Fibroblast of upper back skin (primary cell): ENCODE data around the gene WDR18.
"Not testable (repeated sequence)": the region's sequence is repeated elsewhere in the genome, so short reads cannot be mapped to it uniquely, and the experiment has no call there.

ENCODE experiments used
- DNase-seq: peaks from one replicate; pipeline ENCODE4 v3.0.0-alpha.2; 2013

WDR18 gene

GRCh38 chr19:1023883-1024188 lies 39.7 kb downstream of the WDR18 start:
- DNase-seq = not testable (repeated sequence)

DNA sequence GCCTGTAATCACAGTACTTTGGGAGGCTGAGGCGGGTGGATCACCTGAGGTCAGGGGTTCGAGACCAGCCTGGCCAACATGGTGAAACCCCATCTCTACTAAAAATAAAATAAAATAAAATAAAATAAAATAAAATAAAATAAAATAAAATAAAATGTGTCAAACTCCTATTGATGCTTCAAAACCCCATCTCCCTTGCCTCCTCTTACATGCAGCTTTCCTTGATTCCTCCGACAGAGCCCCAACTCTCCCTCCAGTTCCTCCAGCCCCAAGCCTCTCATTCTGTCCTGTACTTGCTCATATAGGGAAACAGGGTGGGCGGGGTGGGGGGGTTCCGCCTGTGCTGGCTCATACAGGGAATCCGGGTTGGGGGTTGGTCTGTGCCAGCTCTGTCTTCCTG lies 40.9 kb downstream of the WDR18 start:
- not testable (repeated sequence) for DNase-seq

GRCh38 chr19:1025960-1026782 lies 42.0 kb downstream of the WDR18 start, which contains the start of gene CNN2:
Gene CNN2, plus strand, starts transcription at chr19:1026608. Its CDS starts 54 bp downstream, at chr19:1026662.
- DNase-seq = peak; percentile 82

DNA sequence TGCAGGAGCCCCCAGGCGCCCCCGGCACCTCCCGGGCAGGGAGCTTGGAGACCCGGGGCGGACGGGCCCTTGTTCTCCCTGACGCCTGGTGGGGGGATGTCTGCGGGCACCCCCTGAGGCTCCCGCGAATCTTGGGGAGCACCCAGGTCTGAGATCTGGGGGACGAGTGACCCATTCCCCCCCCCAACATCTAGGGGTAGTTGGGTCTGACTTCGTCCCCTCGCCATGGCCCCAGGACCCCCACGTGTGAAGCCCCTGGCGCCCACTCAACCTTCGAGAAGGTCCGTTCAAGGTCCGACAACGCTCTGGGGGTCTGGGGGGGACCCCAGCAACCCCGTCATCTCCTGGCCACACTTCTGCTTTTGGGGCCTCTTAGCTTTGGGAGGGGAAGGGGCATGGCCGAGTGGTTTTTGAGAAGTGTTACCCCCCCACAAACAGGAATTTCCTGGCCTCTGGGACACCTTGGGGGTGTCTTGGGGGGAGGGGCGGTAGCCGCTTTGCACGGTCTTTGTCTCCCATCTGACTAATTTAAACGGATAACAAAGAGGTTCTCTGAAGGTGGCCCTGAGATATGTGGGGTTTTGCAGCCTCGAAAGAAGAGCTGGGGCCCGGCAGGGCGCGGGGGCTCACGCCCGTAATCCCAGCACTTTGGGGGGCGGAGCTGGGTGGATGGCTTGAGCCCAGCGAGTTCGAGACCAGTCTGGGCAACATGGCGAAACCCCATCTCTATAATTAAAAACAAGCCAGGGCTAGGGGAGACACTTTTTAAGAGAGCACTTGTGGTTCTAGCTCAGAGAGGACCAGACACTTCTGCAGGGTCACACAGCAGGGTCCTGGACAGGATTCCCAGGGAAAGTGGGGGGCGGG lies 42.9 kb downstream of the WDR18 start:
- DNase-seq = peak; percentile 37

GRCh38 chr19:1027650-1028061 lies 43.5 kb downstream of the WDR18 start:
- no peak for DNase-seq

DNA sequence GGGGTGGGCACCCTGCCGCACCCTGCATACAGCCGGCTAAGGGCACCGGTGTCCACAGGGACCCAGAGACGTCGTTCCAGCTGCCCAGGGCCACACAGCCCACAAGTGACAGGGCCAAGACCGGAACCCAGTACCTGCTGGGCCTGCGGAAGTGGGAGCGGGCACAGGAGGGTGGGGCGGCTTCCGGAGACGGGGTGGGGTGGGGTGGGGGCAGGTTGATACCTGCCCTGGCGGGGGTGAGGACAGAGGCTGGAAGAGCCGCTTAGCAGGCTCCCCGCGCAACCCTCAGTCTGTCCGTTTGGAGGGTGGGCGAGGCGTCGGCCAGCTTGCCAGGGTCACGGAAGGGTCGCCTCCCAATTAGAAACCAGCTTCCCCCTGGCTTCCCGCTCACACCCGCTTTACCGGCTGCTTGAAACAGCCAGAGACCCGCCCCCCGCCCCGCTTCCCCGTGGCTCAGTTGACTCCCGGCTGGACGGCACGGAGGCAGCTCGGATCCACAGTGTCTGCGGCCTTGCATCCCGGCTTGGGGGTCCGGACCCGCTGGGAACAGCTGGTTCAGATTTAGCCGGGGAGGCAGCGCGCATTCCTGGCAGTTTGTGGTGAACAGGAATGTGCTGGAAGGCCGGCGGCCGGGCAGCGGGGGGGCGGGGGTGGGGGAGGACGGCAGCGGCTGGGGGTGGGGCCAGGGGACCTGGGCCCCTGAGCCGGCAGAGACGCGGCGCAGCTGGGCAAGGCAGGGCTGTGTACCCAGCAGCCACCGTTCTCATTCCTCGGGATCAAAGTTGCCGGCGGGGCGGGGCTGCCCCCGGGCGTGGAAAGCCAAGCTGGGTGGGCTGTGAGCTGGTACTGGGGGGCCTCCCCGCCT lies 44.1 kb downstream of the WDR18 start:
- DNase-seq = peak; percentile 99

DNA sequence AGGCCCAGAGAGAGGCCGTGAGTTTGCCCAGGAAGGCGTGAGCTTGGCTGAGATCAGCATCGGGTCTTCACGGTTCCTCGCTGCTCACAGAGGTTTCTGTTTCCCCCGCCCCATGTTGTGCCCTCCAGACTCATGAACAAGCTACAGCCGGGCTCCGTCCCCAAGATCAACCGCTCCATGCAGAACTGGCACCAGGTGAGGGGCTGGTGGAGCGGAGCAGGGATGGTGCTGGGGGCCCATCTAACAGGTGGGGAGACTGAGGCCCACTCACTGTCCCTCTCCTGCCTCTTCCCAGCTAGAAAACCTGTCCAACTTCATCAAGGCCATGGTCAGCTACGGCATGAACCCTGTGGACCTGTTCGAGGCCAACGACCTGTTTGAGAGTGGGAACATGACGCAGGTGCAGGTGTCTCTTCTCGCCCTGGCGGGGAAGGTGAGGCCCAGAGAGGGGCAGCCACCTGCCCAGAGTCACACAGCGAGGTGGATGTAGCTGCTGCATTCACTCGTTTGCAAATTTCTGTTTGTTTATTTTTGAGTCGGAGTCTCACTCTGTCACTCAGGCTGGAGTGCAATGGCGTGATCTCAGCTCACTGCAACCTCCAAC lies 48.2 kb downstream of the WDR18 start:
- DNase-seq = no peak

GRCh38 chr19:1035998-1036621 lies 52.0 kb downstream of the WDR18 start:
- no peak for DNase-seq

- no peak for DNase-seq
These were observed 53.5 kb downstream of the WDR18 start for GRCh38 chr19:1037621-1038064.

- peak; percentile 39 for DNase-seq
These were observed 55.0 kb downstream of the WDR18 start for GRCh38 chr19:1038978-1039645.

GRCh38 chr19:1039646-1040475 lies 55.7 kb downstream of the WDR18 start, which contains the start of gene ABCA7:
Gene ABCA7, plus strand, starts transcription at chr19:1040107. Its CDS starts 1,255 bp downstream, at chr19:1041362.
- DNase-seq = peak; percentile 97

- DNase-seq = peak; percentile 92
These were observed 56.5 kb downstream of the WDR18 start for GRCh38 chr19:1040476-1041271.

- DNase-seq = no peak
These were observed 57.2 kb downstream of the WDR18 start for GRCh38 chr19:1041272-1041834.

DNA sequence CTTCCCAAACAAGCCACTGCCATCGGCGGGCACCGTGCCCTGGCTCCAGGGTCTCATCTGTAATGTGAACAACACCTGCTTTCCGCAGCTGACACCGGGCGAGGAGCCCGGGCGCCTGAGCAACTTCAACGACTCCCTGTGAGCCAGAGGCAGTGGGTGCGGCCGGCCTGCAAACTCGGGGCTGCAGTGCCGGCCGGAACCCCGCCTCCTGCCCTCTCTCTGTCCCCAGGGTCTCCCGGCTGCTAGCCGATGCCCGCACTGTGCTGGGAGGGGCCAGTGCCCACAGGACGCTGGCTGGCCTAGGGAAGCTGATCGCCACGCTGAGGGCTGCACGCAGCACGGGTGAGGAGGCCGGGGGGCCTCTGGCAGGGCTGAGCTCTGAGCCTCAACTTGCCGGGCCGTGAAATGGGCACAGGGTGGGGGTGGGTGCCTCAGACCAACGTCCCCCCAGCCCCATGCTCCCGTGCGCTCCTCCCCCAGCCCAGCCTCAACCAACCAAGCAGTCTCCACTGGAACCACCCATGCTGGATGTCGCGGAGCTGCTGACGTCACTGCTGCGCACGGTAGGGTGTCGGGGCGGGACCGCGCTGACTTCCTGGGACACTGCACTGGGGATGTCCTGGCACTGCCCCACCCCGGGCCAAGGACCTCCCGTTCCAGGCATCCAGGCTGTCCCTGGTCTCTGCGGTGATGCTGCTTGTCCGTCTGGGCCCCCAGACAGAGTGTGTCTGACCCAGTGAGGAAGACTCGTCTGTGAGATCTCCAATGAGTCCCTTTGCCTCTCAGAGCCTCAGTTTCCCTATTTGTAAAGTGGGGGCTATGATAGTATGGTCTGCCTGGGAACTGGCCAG lies 57.9 kb downstream of the WDR18 start:
- DNase-seq = no peak

DNA sequence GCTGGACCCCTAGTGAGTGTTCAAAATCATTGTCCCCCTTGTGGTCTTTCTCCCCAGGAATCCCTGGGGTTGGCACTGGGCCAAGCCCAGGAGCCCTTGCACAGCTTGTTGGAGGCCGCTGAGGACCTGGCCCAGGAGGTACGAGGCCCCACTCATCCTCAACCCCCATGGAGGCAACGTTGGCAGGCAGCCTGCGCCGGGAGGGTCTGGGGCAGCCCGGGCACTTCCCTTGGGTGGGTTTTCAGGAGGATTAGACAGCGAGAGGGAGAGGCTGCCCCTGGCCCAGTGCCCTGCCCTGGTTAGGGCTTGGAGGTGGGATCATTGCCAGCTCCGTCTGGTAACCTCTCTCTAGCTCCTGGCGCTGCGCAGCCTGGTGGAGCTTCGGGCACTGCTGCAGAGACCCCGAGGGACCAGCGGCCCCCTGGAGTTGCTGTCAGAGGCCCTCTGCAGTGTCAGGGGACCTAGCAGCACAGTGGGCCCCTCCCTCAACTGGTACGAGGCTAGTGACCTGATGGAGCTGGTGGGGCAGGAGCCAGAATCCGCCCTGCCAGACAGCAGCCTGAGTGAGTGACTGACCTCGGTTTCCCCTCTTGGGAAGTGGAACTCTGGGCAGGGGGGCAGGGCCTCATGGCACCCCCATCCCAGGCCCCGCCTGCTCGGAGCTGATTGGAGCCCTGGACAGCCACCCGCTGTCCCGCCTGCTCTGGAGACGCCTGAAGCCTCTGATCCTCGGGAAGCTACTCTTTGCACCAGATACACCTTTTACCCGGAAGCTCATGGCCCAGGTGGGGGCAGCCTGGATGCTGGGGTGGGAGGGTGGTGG lies 58.8 kb downstream of the WDR18 start:
- no peak for DNase-seq
